ENCODE results near the gene MAGI2. TPM values are rescaled to one million over a fixed set of nuclear protein-coding genes. Genes with fewer than 3 reads are reported as not detected.

The MAGI2 gene
- polyA plus RNA-seq, 1 donor, result 2.6 TPM

DNA sequence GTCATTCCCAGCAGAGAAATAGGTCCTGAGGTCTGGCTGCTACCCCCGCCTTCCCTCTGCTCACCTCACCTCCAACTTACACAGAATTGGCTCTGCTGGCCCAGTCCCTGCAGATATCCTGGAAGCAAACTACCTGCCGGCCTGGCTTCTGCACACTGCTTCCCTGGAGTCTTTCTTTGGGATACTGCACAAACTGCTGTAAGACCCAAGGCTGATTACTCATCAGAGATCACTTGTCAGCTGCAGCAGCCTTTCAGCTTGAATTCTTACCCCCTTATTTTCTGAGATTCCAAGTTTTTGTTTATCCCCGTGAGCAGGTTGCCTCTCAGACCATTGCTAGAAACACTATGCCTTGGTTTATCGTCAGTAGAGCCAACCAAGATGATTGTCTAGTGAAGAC is 1228.5 kb downstream of the MAGI2 start:
- Histone ChIP-seq H3K27ac (ENCODE audit: low read length) (no peak overlapping the region), H3K27me3 (ENCODE audit: control insufficient read depth, insufficient read depth, low read length) (no peaks in the 10 kb centered on the region), H3K9me3 (ENCODE audit: control insufficient read depth, low read depth, low read length) (no peaks in the 10 kb centered on the region), H3K4me1 (ENCODE audit: control insufficient read depth, insufficient read depth, low read length) (no peaks in the 10 kb centered on the region), H3K36me3 (ENCODE audit: control insufficient read depth, insufficient read depth, low read length) (no peaks in the 10 kb centered on the region), H3K4me3 (ENCODE audit: low read length) (no peak overlapping the region)
- WGBS (ENCODE audit: insufficient coverage, low lambda C conversion rate), result 100% methylated on average over 2 of the region's 4 CpGs
- DNase-seq, result no peak

DNA sequence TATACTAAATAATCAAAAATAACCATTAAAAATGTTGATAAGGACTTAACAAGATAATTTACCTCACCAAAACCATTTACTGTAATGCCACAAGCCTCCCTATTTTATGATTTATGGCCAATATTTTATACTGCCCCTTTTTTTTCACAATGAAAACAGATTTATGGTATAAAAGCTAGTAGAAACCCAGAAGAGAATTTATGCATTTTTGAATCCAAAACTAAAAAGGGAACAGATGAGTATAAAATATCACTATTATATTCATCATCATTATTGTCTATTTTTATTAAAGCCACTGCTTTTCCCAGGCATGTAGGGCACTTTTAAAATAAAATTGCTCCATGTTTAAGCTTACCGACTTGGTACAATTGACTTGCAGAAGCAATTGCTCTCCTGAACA is 1229.9 kb downstream of the MAGI2 start:
- WGBS (ENCODE audit: insufficient coverage, low lambda C conversion rate), result no CpG with 5 or more reads among the region's 1 CpG
- H3K36me3 ChIP-seq (ENCODE audit: control insufficient read depth, insufficient read depth, low read length), result no peaks in the 10 kb centered on the region
- no peaks in the 10 kb centered on the region for H3K9me3 ChIP-seq (ENCODE audit: control insufficient read depth, low read depth, low read length)
- no peak overlapping the region for H3K4me3 ChIP-seq (ENCODE audit: low read length)
- no peak overlapping the region for H3K27ac ChIP-seq (ENCODE audit: low read length)
- DNase-seq, result no peak
- H3K4me1 ChIP-seq (ENCODE audit: control insufficient read depth, insufficient read depth, low read length), result no peaks in the 10 kb centered on the region
- H3K27me3 ChIP-seq (ENCODE audit: control insufficient read depth, insufficient read depth, low read length), result no peaks in the 10 kb centered on the region

DNA sequence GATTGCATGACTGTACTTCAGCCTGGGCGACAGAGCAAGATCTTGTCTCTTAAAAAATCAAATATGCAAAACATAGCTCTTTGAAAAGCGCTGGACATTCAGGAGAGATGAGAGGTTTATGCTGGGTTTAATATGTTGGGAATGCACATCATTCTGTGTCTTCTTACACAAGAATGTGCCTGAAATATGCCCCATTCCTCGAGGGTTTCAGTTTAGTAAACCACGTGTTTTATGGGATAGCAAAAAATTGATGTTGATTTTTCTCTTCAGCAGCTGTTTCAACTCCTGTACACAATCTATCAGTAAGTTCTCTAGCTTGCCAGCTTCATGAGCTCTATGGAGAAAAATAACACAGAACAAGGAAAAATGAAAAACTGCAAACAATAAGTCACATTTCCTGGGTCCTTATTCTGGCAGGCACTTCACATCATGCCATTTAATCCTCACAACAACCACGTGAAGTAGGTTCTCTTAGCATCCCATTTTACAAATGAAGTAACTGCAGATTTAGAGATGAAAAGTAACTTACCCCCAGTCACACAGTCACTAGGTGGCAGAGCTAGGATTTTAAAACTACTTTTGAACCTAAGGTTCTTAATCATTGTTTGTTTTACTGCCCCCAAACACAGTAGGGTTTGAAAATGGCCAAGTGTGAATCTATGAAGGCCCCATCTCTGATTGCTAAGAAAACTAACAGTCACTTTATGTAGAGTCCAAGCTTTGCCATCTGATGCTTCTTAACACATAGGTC is 1231.3 kb downstream of the MAGI2 start:
- no peak overlapping the region for H3K4me3 ChIP-seq (ENCODE audit: low read length)
- no peaks in the 10 kb centered on the region for H3K4me1 ChIP-seq (ENCODE audit: control insufficient read depth, insufficient read depth, low read length)
- WGBS (ENCODE audit: insufficient coverage, low lambda C conversion rate), result 67% methylated on average over 1 of the region's 5 CpGs
- DNase-seq, result no peak
- H3K27ac ChIP-seq (ENCODE audit: low read length), result no peak overlapping the region
- no peaks in the 10 kb centered on the region for H3K36me3 ChIP-seq (ENCODE audit: control insufficient read depth, insufficient read depth, low read length)
- no peaks in the 10 kb centered on the region for H3K27me3 ChIP-seq (ENCODE audit: control insufficient read depth, insufficient read depth, low read length)
- no peaks in the 10 kb centered on the region for H3K9me3 ChIP-seq (ENCODE audit: control insufficient read depth, low read depth, low read length)

DNA sequence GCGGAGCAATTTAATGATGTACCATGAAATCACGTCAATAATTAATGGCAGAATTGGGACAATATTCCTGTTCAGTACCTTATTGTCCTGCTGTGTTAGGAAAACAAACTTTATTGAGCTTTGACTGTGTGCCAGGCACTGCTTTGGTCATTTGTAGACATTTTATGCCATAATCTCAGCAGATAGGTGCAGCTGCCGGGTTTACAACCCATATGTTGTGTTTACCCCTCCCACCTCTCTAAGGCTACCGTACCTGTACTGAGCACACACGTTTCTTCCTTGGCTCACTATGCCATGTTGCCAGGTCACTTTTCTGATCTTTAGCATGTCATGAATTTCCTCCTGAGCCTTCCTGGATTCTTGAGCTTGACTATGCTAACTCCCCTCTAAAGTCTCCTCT is 1232.7 kb downstream of the MAGI2 start:
- Histone ChIP-seq H3K9me3 (ENCODE audit: control insufficient read depth, low read depth, low read length) (no peaks in the 10 kb centered on the region), H3K27ac (ENCODE audit: low read length) (no peak overlapping the region), H3K4me1 (ENCODE audit: control insufficient read depth, insufficient read depth, low read length) (no peaks in the 10 kb centered on the region), H3K36me3 (ENCODE audit: control insufficient read depth, insufficient read depth, low read length) (no peaks in the 10 kb centered on the region), H3K4me3 (ENCODE audit: low read length) (no peak overlapping the region), H3K27me3 (ENCODE audit: control insufficient read depth, insufficient read depth, low read length) (no peaks in the 10 kb centered on the region)
- WGBS (ENCODE audit: insufficient coverage, low lambda C conversion rate), result 70% methylated on average over 4 of the region's 5 CpGs
- no peak for DNase-seq

DNA sequence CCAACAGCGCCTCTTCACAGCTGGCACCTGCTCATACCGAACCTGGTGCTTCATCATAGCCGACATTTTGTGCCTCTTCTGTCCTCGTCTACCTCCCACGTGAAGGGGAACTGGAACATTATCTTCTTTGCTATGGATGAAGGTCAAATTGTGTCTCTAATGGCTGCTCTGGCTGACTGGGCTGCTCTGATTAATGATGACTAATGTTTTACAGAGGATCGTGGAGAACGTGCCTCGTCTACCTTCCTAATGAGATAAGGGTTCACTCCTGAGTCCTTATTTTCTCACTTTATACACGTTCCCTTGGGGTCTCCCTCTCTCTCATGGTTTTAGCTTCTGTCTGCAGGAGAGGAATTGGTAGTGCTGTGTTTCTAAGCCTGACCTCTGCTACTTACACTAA is 1234.6 kb downstream of the MAGI2 start:
- Histone ChIP-seq H3K27me3 (ENCODE audit: control insufficient read depth, insufficient read depth, low read length) (no peaks in the 10 kb centered on the region), H3K36me3 (ENCODE audit: control insufficient read depth, insufficient read depth, low read length) (no peaks in the 10 kb centered on the region), H3K27ac (ENCODE audit: low read length) (no peak overlapping the region), H3K4me3 (ENCODE audit: low read length) (no peak overlapping the region), H3K9me3 (ENCODE audit: control insufficient read depth, low read depth, low read length) (no peaks in the 10 kb centered on the region), H3K4me1 (ENCODE audit: control insufficient read depth, insufficient read depth, low read length) (no peaks in the 10 kb centered on the region)
- DNase-seq, result no peak
- WGBS (ENCODE audit: insufficient coverage, low lambda C conversion rate), result 0% methylated on average over 1 of the region's 9 CpGs

DNA sequence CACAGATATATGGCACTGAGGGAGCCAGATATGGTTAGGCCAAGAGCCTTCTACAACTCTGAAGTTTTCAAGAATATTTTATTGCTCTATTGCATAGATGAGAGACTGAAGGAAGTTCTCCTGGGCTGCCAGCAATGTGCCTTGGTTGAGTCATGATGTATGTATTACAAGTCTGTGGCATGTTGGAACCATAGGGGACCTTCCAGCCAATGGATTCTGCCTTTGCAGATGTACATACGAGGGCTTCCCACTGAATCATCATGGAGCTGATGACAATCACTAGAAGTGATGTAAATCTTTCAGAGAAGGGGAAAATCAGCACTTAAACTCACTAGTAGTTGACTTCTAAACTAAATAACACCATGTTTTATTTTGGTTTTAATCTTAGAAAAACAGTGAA is 1235.4 kb downstream of the MAGI2 start:
- no peak overlapping the region for H3K4me3 ChIP-seq (ENCODE audit: low read length)
- H3K27me3 ChIP-seq (ENCODE audit: control insufficient read depth, insufficient read depth, low read length), result no peaks in the 10 kb centered on the region
- H3K36me3 ChIP-seq (ENCODE audit: control insufficient read depth, insufficient read depth, low read length), result no peaks in the 10 kb centered on the region
- no peak overlapping the region for H3K27ac ChIP-seq (ENCODE audit: low read length)
- H3K9me3 ChIP-seq (ENCODE audit: control insufficient read depth, low read depth, low read length), result no peaks in the 10 kb centered on the region
- H3K4me1 ChIP-seq (ENCODE audit: control insufficient read depth, insufficient read depth, low read length), result no peaks in the 10 kb centered on the region
- no peak for DNase-seq
- no CpG with 5 or more reads among the region's 1 CpG for WGBS (ENCODE audit: insufficient coverage, low lambda C conversion rate)

DNA sequence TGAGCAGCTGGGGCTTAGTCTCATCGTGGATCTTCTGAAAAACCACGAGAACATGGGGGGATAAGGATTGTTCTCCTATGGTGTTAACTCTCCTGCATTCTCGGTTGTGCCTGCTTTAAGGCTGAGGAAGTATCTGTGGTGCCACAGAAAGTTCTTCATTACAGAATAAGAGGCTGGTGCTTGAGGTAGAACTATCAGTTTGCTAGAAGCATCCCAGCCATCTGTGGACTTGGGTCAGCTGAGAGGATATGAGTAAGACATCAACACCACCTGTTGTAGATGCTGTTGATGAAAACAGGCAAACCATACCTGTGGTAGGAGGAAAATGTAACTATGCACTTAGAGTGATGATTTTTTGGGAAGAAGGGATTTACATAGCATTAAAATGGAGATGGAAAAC is 1238.3 kb downstream of the MAGI2 start:
- H3K36me3 ChIP-seq (ENCODE audit: control insufficient read depth, insufficient read depth, low read length), result no peaks in the 10 kb centered on the region
- WGBS (ENCODE audit: insufficient coverage, low lambda C conversion rate), result 94% methylated on average over 3 of the region's 3 CpGs
- H3K4me3 ChIP-seq (ENCODE audit: low read length), result no peak overlapping the region
- H3K4me1 ChIP-seq (ENCODE audit: control insufficient read depth, insufficient read depth, low read length), result no peaks in the 10 kb centered on the region
- no peaks in the 10 kb centered on the region for H3K9me3 ChIP-seq (ENCODE audit: control insufficient read depth, low read depth, low read length)
- H3K27ac ChIP-seq (ENCODE audit: low read length), result no peak overlapping the region
- no peaks in the 10 kb centered on the region for H3K27me3 ChIP-seq (ENCODE audit: control insufficient read depth, insufficient read depth, low read length)
- DNase-seq, result no peak

DNA sequence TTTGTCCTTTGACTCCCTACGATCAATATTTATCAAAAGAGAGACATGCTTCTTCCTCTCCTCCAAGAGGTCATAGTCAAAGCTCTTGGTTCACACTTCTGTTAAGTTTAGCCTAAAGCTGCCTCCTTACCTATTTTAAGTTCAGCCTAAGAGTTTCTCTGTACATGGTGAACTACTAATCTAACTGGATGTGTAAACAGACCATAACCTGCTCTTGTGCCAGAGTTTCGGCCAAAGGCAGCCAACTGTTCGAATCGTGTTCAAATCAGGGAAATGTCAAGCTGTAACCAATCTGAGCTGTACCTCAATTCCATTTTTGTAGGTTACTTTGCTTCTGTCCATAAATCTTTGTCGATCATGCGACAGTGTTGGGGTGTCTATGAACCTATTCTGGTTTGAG is 1240.1 kb downstream of the MAGI2 start:
- no peaks in the 10 kb centered on the region for H3K9me3 ChIP-seq (ENCODE audit: control insufficient read depth, low read depth, low read length)
- no peaks in the 10 kb centered on the region for H3K36me3 ChIP-seq (ENCODE audit: control insufficient read depth, insufficient read depth, low read length)
- no peaks in the 10 kb centered on the region for H3K4me1 ChIP-seq (ENCODE audit: control insufficient read depth, insufficient read depth, low read length)
- H3K4me3 ChIP-seq (ENCODE audit: low read length), result no peak overlapping the region
- WGBS (ENCODE audit: insufficient coverage, low lambda C conversion rate), result 94% methylated on average over 3 of the region's 6 CpGs
- no peak for DNase-seq
- no peaks in the 10 kb centered on the region for H3K27me3 ChIP-seq (ENCODE audit: control insufficient read depth, insufficient read depth, low read length)
- H3K27ac ChIP-seq (ENCODE audit: low read length), result no peak overlapping the region

DNA sequence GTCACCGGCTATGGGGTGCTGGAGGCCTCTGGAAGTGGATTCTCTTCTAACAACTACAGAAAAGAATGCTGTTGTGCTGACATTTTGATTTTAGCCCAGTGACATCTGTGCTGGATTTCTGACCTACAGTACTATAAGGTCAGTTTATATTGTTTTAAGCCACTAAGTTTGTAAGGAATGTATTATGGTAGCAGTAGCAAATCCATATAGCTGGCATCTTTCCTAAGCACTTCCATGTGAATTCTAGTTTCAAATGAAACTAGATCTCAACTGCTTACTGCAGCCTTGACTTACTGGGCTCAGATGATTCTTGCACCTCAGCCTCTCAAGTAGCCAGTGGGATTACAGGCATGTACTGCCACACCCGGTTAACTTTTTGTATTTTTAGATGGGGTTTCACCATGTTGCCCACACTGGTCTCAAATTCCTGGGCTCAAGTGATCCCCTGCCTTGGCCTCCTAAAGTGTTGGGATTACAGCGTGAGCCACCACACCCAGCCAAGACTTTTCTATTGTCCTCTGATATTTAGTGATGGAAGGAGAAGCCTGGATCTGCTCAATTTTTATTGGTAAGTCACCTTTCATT is 1240.9 kb downstream of the MAGI2 start:
- H3K27ac ChIP-seq (ENCODE audit: low read length), result no peak overlapping the region
- no CpG with 5 or more reads among the region's 3 CpGs for WGBS (ENCODE audit: insufficient coverage, low lambda C conversion rate)
- no peak overlapping the region for H3K4me3 ChIP-seq (ENCODE audit: low read length)
- H3K4me1 ChIP-seq (ENCODE audit: control insufficient read depth, insufficient read depth, low read length), result no peaks in the 10 kb centered on the region
- no peaks in the 10 kb centered on the region for H3K36me3 ChIP-seq (ENCODE audit: control insufficient read depth, insufficient read depth, low read length)
- H3K27me3 ChIP-seq (ENCODE audit: control insufficient read depth, insufficient read depth, low read length), result no peaks in the 10 kb centered on the region
- no peaks in the 10 kb centered on the region for H3K9me3 ChIP-seq (ENCODE audit: control insufficient read depth, low read depth, low read length)
- no peak for DNase-seq

DNA sequence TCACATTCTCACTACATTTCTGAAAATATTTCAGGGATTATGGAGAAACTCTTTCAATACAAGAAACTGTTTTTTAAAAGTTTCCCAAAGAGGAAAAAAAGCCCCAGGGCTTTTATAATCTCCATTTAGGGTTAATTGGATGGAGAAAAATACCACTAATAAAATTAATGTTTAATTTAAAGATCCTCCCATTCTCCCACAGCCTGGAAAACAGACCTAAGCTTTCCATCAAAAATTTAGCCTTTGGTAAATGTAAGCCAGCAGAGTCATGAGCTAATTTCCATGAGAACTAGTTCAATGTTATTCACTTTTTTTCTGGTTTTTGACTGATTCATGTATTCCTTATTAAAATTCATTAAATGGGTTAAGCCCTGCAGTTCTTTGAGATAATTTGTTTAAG is 1246.2 kb downstream of the MAGI2 start:
- H3K27ac ChIP-seq (ENCODE audit: low read length), result no peak overlapping the region
- no peaks in the 10 kb centered on the region for H3K9me3 ChIP-seq (ENCODE audit: control insufficient read depth, low read depth, low read length)
- DNase-seq, result no peak
- H3K4me3 ChIP-seq (ENCODE audit: low read length), result no peak overlapping the region
- no peaks in the 10 kb centered on the region for H3K36me3 ChIP-seq (ENCODE audit: control insufficient read depth, insufficient read depth, low read length)
- H3K27me3 ChIP-seq (ENCODE audit: control insufficient read depth, insufficient read depth, low read length), result no peaks in the 10 kb centered on the region
- H3K4me1 ChIP-seq (ENCODE audit: control insufficient read depth, insufficient read depth, low read length), result no peaks in the 10 kb centered on the region

DNA sequence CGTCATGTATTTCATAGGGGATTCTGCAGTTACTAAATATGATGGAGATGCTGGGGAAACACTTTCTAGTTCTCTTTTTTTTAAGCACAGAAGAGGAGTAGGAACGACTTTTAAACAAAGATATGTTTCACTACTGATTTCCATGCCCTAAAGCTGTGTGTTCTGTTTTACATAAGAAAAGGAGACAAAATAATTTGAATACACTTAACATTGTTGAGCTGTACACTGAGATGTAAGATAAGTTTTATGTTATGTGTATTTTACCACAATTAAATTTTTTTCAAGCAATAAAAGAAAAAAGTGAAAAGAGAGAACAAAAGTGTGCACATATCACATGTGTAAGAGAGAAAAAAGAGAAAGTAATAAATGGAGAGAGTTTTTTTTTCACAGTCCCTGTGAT is 1246.7 kb downstream of the MAGI2 start:
- Histone ChIP-seq H3K27ac (ENCODE audit: low read length) (no peak overlapping the region), H3K27me3 (ENCODE audit: control insufficient read depth, insufficient read depth, low read length) (no peaks in the 10 kb centered on the region), H3K9me3 (ENCODE audit: control insufficient read depth, low read depth, low read length) (no peaks in the 10 kb centered on the region), H3K4me1 (ENCODE audit: control insufficient read depth, insufficient read depth, low read length) (no peaks in the 10 kb centered on the region), H3K36me3 (ENCODE audit: control insufficient read depth, insufficient read depth, low read length) (no peaks in the 10 kb centered on the region), H3K4me3 (ENCODE audit: low read length) (no peak overlapping the region)
- no peak for DNase-seq
- 93% methylated on average over 2 of the region's 2 CpGs for WGBS (ENCODE audit: insufficient coverage, low lambda C conversion rate)
